Keratinocyte (primary cell): Measurements from ENCODE around the gene SIGLECL1. TPM values are rescaled to one million over a fixed set of nuclear protein-coding genes. Genes with fewer than 3 reads are reported as not detected.

Experiments
- DNase-seq: peaks from one replicate; pipeline ENCODE4 v3.0.0-alpha.2; 2011; ENCODE audit warnings: low read depth, missing footprints, low spot score
- FAIRE-seq: peaks from 2 replicates; lab custom pipeline; 2011; peaks lifted over from hg19 to GRCh38; lab: Jason Lieb, UNC
- H2AFZ ChIP-seq: 2 replicates; pipeline ENCODE4 v1.6.0; 2012; ENCODE audit warnings: low read length, control low read depth, inconsistent platforms; ENCODE audit not compliant: control insufficient read depth
- H3K27ac ChIP-seq: 2 replicates; pipeline ENCODE4 v1.5.1; 2011; ENCODE audit warnings: low read length; ENCODE audit not compliant: control insufficient read depth, insufficient read depth
- H3K27me3 ChIP-seq: 3 replicates; pipeline ENCODE4 v1.6.0; 2011; ENCODE audit warnings: low read length; ENCODE audit not compliant: control insufficient read depth, insufficient read depth; ENCODE audit errors: extremely low read depth
- H3K36me3 ChIP-seq, 2 experiments: 2 replicates in 1 of 2; 3 replicates in 1 of 2; pipeline ENCODE4 v1.5.1; 2011; ENCODE audit warnings: low read length in 2 of 2, mild to moderate bottlenecking in 1 of 2; ENCODE audit not compliant: control insufficient read depth in 2 of 2, insufficient read depth in 2 of 2; ENCODE audit errors: extremely low read depth in 1 of 2
- H3K4me1 ChIP-seq: 3 replicates; pipeline ENCODE4 v1.5.1; 2011; ENCODE audit warnings: low read length; ENCODE audit not compliant: control insufficient read depth, insufficient read depth; ENCODE audit errors: extremely low read depth
- H3K4me2 ChIP-seq: 3 replicates; pipeline ENCODE4 v1.6.0; 2011; ENCODE audit warnings: low read depth, low read length; ENCODE audit not compliant: control insufficient read depth, insufficient read depth; ENCODE audit errors: extremely low read depth
- H3K4me3 ChIP-seq, 3 experiments: fragments of 200-600 bp in 1 of 3; sonication (generic) in 1 of 3; 2 replicates in 2 of 3; 3 replicates in 1 of 3; pipeline ENCODE4 v1.5.1; 2011 to 2016; ENCODE audit warnings: low read length in 3 of 3, mild to moderate bottlenecking in 3 of 3, control low read depth in 2 of 3, inconsistent platforms in 1 of 3, low read depth in 1 of 3, mixed read lengths in 1 of 3, mixed run types in 1 of 3, moderate library complexity in 1 of 3; ENCODE audit not compliant: control insufficient read depth in 2 of 3, insufficient read depth in 2 of 3; ENCODE audit errors: extremely low read depth in 1 of 3
- H3K79me2 ChIP-seq: 2 replicates; pipeline ENCODE4 v1.6.0; 2012; ENCODE audit warnings: low read length; ENCODE audit not compliant: control insufficient read depth, insufficient read depth
- H3K9ac ChIP-seq: 3 replicates; pipeline ENCODE4 v1.6.0; 2011; ENCODE audit warnings: low read length; ENCODE audit not compliant: control insufficient read depth, insufficient read depth; ENCODE audit errors: extremely low read depth
- H3K9me1 ChIP-seq: 3 replicates; pipeline ENCODE4 v1.6.0; 2011; ENCODE audit warnings: low read length; ENCODE audit not compliant: control insufficient read depth, insufficient read depth; ENCODE audit errors: extremely low read depth
- H3K9me3 ChIP-seq: 2 replicates; pipeline ENCODE4 v1.5.1; 2012; ENCODE audit warnings: low read depth, low read length; ENCODE audit not compliant: control insufficient read depth
- H4K20me1 ChIP-seq: 3 replicates; pipeline ENCODE4 v1.6.0; 2011; ENCODE audit warnings: low read length; ENCODE audit not compliant: control insufficient read depth, insufficient read depth; ENCODE audit errors: extremely low read depth
- CTCF ChIP-seq, 3 experiments: IDR thresholded peaks in 1 of 3; conservative IDR thresholded peaks in 1 of 3; optimal IDR thresholded peaks in 1 of 3; 2 replicates in 2 of 3; 3 replicates in 1 of 3; pipeline versions ENCODE3 to v1.5.1; 2011; ENCODE audit warnings: low read length in 3 of 3, mild to moderate bottlenecking in 3 of 3, moderate library complexity in 2 of 3, control low read depth in 1 of 3, inconsistent platforms in 1 of 3; ENCODE audit not compliant: insufficient read depth in 2 of 3; ENCODE audit errors: extremely low read depth in 1 of 3
- EZH2 ChIP-seq: IDR thresholded peaks from one replicate; pipeline ENCODE4 v1.6.1; 2012; ENCODE audit warnings: inconsistent platforms, mild to moderate bottlenecking, low read length, moderate library complexity
- dilution Hi-C: fragments of 300-500 bp; cut with MboI; formaldehyde crosslinking; loops from one replicate; pipeline ENCODE4 v1.7.0; 2020; ENCODE audit warnings: low sequenced_read_pairs; ENCODE audit not compliant: extremely low pct_ligation_motif_present
- polyA plus RNA-seq, 5 experiments: library from polyadenylated mRNA; depleted of rRNA in 3 of 5; stranded (reverse) in 3 of 5; stranded (forward) in 1 of 5; unstranded in 1 of 5; fragments of >200 nt; gene quantifications; 1 replicate in 1 of 5; 2 replicates in 3 of 5; 3 replicates in 1 of 5; pipeline versions ENCODE4 v1.2.1 to v1.2.3, GENCODE V29; 2011 to 2012; ENCODE audit warnings: missing spikeins in 2 of 5, low read depth in 1 of 5, low replicate concordance in 1 of 5

Gene SIGLECL1
- polyA plus RNA-seq, 1 donor (not counting 4 experiments of a cell fraction or from before 2014, with no cell fraction given) = not detected

GRCh38 chr19:51253088-51253806 is 2.4 kb downstream of the SIGLECL1 start:
- Histone ChIP-seq H3K27me3 (no peaks in the 10 kb centered on the region), H3K36me3 (no peaks in the 10 kb centered on the region), H2AFZ (no peak overlapping the region), H3K4me2 (no peak overlapping the region), H3K9me1 (no peaks in the 10 kb centered on the region), H3K9me3 (no peaks in the 10 kb centered on the region), H4K20me1 (no peaks in the 10 kb centered on the region), H3K4me1 (no peaks in the 10 kb centered on the region), H3K27ac (no peak overlapping the region), H3K9ac (no peak overlapping the region), H3K79me2 (no peaks in the 10 kb centered on the region), H3K4me3 (no peak overlapping the region)
- TF ChIP-seq CTCF (optimal IDR thresholded peaks at IDR 0.05 in 1 of 3, IDR thresholded peaks at IDR 0.05 in 1 of 3, conservative IDR thresholded peaks at IDR 0.05 in 1 of 3; ENCODE audit: extremely low read depth in 1 of 3, insufficient read depth in 2 of 3, low read length in 3 of 3) (no peak), EZH2 (no peak)
- dilution Hi-C loops = no loop called here
- DNase-seq = no peak
- no peak for FAIRE-seq

GRCh38 chr19:51256155-51256625 is 5.3 kb downstream of the SIGLECL1 start:
- dilution Hi-C loops = no loop called here
- H3K27ac ChIP-seq = no peak overlapping the region
- no peaks in the 10 kb centered on the region for H3K27me3 ChIP-seq
- no peak overlapping the region for H2AFZ ChIP-seq
- H3K9ac ChIP-seq = no peak overlapping the region
- no peaks in the 10 kb centered on the region for H3K4me1 ChIP-seq
- TF ChIP-seq CTCF (optimal IDR thresholded peaks at IDR 0.05 in 1 of 3, IDR thresholded peaks at IDR 0.05 in 1 of 3, conservative IDR thresholded peaks at IDR 0.05 in 1 of 3; ENCODE audit: extremely low read depth in 1 of 3, insufficient read depth in 2 of 3, low read length in 3 of 3) = no peak
- no peak for TF ChIP-seq EZH2
- no peak overlapping the region for H3K4me3 ChIP-seq
- H4K20me1 ChIP-seq = no peaks in the 10 kb centered on the region
- no peak for DNase-seq
- no peaks in the 10 kb centered on the region for H3K36me3 ChIP-seq
- FAIRE-seq = no peak
- no peak overlapping the region for H3K4me2 ChIP-seq
- H3K9me1 ChIP-seq = no peaks in the 10 kb centered on the region
- no peaks in the 10 kb centered on the region for H3K9me3 ChIP-seq
- H3K79me2 ChIP-seq = no peaks in the 10 kb centered on the region
